Measurements from ENCODE around the gene TBX1.

The TBX1 gene

GRCh38 chr22:19760058-19760950 is at the start of gene TBX1:
Gene TBX1, plus strand, starts transcription at chr22:19760778. Its CDS starts 66 bp downstream, at chr22:19760844.
- DNase-seq = peak in 1 of 2 experiments; percentile 7

GRCh38 chr22:19713245-19713644 is 47.3 kb upstream of the TBX1 start:
- DNase-seq = no peak

- DNase-seq = no peak
Observed at GRCh38 chr22:19713650-19714311, 46.8 kb upstream of the TBX1 start.

GRCh38 chr22:19714312-19715187 is 46.0 kb upstream of the TBX1 start, which contains the start of gene SEPTIN5:
Gene SEPTIN5, plus strand, starts transcription at chr22:19714503. Its CDS starts 86 bp downstream, at chr22:19714589.
- no peak for DNase-seq

- no peak for DNase-seq
Observed at GRCh38 chr22:19715188-19715930, 45.2 kb upstream of the TBX1 start.

- no peak for DNase-seq
Observed at GRCh38 chr22:19716041-19716828, 44.3 kb upstream of the TBX1 start.

- DNase-seq = no peak
Observed at GRCh38 chr22:19716829-19717105, 43.8 kb upstream of the TBX1 start.

- no peak for DNase-seq
Observed at GRCh38 chr22:19717181-19717580, 43.4 kb upstream of the TBX1 start.

GRCh38 chr22:19717691-19718455 is 42.7 kb upstream of the TBX1 start:
- DNase-seq = peak; percentile 25 to 74

GRCh38 chr22:19718456-19719049 is 42.0 kb upstream of the TBX1 start:
- no peak for DNase-seq

- no peak for DNase-seq
Observed at GRCh38 chr22:19719050-19719482, 41.5 kb upstream of the TBX1 start.

- no peak for DNase-seq
Observed at GRCh38 chr22:19719488-19720021, 41.0 kb upstream of the TBX1 start.

GRCh38 chr22:19720150-19720827 is 40.3 kb upstream of the TBX1 start:
- no peak for DNase-seq

GRCh38 chr22:19720999-19721329 is 39.6 kb upstream of the TBX1 start:
- no peak for DNase-seq

- no peak for DNase-seq
Observed at GRCh38 chr22:19721330-19722177, 39.0 kb upstream of the TBX1 start.

GRCh38 chr22:19722178-19722981 is 38.2 kb upstream of the TBX1 start:
- DNase-seq = no peak

- no peak for DNase-seq
Observed at GRCh38 chr22:19722982-19723231, 37.7 kb upstream of the TBX1 start.
